Measurements from ENCODE around the gene NCAM1. TPM values are rescaled to one million over a fixed set of nuclear protein-coding genes. Genes with fewer than 3 reads are reported as not detected.

The NCAM1 gene
- total and polyA plus RNA-seq, 2 of the 13 experiments (the other 11 are each of a cell fraction or from before 2014, with no cell fraction given): 0.05 TPM; not detected in 1

GRCh38 chr11:113272927-113273615, 311.9 kb downstream of the NCAM1 start (continued):
- no peak for TF ChIP-seq PAXIP1 (CRISPR knock-in tag; conservative IDR thresholded peaks at IDR 0.05)
- no peak for TF ChIP-seq HINFP (CRISPR knock-in tag; IDR thresholded peaks at IDR 0.05; ENCODE audit: low read depth)
- TF ChIP-seq, protein P1, sequence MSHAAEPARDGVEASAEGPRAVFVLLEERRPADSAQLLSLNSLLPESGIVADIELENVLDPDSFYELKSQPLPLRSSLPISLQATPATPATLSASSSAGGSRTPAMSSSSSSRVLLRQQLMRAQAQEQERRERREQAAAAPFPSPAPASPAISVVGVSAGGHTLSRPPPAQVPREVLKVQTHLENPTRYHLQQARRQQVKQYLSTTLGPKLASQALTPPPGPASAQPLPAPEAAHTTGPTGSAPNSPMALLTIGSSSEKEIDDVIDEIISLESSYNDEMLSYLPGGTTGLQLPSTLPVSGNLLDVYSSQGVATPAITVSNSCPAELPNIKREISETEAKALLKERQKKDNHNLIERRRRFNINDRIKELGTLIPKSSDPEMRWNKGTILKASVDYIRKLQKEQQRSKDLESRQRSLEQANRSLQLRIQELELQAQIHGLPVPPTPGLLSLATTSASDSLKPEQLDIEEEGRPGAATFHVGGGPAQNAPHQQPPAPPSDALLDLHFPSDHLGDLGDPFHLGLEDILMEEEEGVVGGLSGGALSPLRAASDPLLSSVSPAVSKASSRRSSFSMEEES (CRISPR knock-in tag; IDR thresholded peaks at IDR 0.05): no peak

- TF ChIP-seq, protein P2, sequence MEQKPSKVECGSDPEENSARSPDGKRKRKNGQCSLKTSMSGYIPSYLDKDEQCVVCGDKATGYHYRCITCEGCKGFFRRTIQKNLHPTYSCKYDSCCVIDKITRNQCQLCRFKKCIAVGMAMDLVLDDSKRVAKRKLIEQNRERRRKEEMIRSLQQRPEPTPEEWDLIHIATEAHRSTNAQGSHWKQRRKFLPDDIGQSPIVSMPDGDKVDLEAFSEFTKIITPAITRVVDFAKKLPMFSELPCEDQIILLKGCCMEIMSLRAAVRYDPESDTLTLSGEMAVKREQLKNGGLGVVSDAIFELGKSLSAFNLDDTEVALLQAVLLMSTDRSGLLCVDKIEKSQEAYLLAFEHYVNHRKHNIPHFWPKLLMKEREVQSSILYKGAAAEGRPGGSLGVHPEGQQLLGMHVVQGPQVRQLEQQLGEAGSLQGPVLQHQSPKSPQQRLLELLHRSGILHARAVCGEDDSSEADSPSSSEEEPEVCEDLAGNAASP (CRISPR knock-in tag; IDR thresholded peaks at IDR 0.05; ENCODE audit: borderline replicate concordance): no peak
- TF ChIP-seq HNRNPLL (IDR thresholded peaks at IDR 0.05; ENCODE audit: low read depth, low read length, poor library complexity, severe bottlenecking) (no peak), ZBTB26 (CRISPR knock-in tag; IDR thresholded peaks at IDR 0.05; ENCODE audit: borderline replicate concordance) (no peak), PRMT3 (CRISPR knock-in tag; IDR thresholded peaks at IDR 0.05; ENCODE audit: borderline replicate concordance, low read depth) (no peak), YEATS2 (CRISPR knock-in tag; IDR thresholded peaks at IDR 0.05; ENCODE audit: borderline replicate concordance) (no peak)
- no peaks in the 10 kb centered on the region for H3K36me3 ChIP-seq (replicated peaks in 1 of 2; ENCODE audit: control insufficient read depth in 1 of 2, insufficient read depth in 2 of 2, low read length in 2 of 2)
- H3K4me2 ChIP-seq (ENCODE audit: low read depth, low read length): no peak overlapping the region
- no peak overlapping the region for H2AFZ ChIP-seq (ENCODE audit: low read length)
- DNase-seq (ENCODE audit: low spot score) (no peak), ATAC-seq (no peak), FAIRE-seq (no peak)
- no peaks in the 10 kb centered on the region for H3K4me1 ChIP-seq (ENCODE audit: insufficient read depth, low read length)
- no peak overlapping the region for H3K9ac ChIP-seq (ENCODE audit: insufficient read depth, low read depth, low read length)
- H3K9me3 ChIP-seq (ENCODE audit: low read length): no peaks in the 10 kb centered on the region
- no TSS peak for BruUV-seq (replicated peaks)
- CTCF ChIA-PET (ENCODE audit: low intra/inter-chr PET ratio, low total read pairs): no interaction called here
- H4K20me1 ChIP-seq (ENCODE audit: insufficient read depth, low read length): no peaks in the 10 kb centered on the region
- peaks cover 0 to 3% of the 10 kb centered on the region in 2 experiments; a peak in 2 of 5 replicates for H3K27me3 ChIP-seq (ENCODE audit: control insufficient read depth in 1 of 2, insufficient read depth in 2 of 2, low read length in 2 of 2)
- in situ Hi-C loops (cut with HindIII; ENCODE audit: extremely low pct_ligation_motif_present, low pct_unique_long_range_greater_than_20kb): no loop called here
- no peak overlapping the region for H3K27ac ChIP-seq (ENCODE audit: extremely low read length, insufficient read depth, low read length)
- intact Hi-C loops (cut with micrococcal nuclease; ENCODE audit: unreplicated experiment): no loop called here
- H3K4me3 ChIP-seq (replicated peaks in 1 of 3; ENCODE audit: insufficient read depth in 1 of 3, low read depth in 2 of 3, low read length in 3 of 3): no peak overlapping the region
- POLR2A ChIA-PET: no interaction called here
- H3K79me2 ChIP-seq (ENCODE audit: insufficient read depth, low read length): no peaks in the 10 kb centered on the region
- WGBS (ENCODE audit: low lambda C conversion rate): 74% methylated on average over 5 of the region's 10 CpGs
Measured at GRCh38 chr11:113273720-113274119, 312.5 kb downstream of the NCAM1 start.
